ENCODE measurements around the gene PFKFB3. TPM values are rescaled to one million over a fixed set of nuclear protein-coding genes. Genes with fewer than 3 reads are reported as not detected.

PFKFB3 gene
- total and polyA plus RNA-seq, 4 donors: 11.4 to 234 (median 66.3) TPM

DNA sequence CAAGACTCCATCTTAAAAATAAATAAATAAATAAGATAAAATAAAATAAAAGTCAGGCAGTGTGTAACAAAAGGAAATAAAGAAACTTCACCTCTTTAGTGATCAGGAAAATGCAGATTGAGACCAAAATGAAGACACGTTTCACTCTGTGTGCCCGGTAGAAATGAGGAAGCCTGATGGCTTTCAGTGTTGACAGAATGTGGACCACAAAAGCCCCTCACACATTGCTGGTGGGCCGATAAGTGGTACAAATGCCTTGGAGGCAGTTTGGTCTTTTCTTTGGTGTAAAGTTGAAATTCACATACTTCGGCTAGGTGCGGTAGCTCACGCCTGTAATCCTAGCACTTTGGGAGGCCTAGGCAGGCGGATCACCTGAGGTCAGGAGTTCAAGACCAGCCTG lies 44.5 kb upstream of the PFKFB3 start:
- DNase-seq (no peak), ATAC-seq (ENCODE audit: insufficient read depth, low FRiP score) (no peak)
- no peaks in the 10 kb centered on the region for H3K27me3 ChIP-seq (ENCODE audit: control insufficient read depth in 3 of 3, insufficient read depth in 3 of 3, low read length in 2 of 3)
- TF ChIP-seq, protein P1, sequence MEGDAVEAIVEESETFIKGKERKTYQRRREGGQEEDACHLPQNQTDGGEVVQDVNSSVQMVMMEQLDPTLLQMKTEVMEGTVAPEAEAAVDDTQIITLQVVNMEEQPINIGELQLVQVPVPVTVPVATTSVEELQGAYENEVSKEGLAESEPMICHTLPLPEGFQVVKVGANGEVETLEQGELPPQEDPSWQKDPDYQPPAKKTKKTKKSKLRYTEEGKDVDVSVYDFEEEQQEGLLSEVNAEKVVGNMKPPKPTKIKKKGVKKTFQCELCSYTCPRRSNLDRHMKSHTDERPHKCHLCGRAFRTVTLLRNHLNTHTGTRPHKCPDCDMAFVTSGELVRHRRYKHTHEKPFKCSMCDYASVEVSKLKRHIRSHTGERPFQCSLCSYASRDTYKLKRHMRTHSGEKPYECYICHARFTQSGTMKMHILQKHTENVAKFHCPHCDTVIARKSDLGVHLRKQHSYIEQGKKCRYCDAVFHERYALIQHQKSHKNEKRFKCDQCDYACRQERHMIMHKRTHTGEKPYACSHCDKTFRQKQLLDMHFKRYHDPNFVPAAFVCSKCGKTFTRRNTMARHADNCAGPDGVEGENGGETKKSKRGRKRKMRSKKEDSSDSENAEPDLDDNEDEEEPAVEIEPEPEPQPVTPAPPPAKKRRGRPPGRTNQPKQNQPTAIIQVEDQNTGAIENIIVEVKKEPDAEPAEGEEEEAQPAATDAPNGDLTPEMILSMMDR (IDR thresholded peaks at IDR 0.05; ENCODE audit: control extremely low read depth, extremely low read depth): no peak
- no peak overlapping the region for H3K9ac ChIP-seq (ENCODE audit: insufficient read depth in 1 of 2, low read length in 2 of 2)
- 62 to 88% methylated on average over 7 of the region's 7 CpGs for WGBS, 2 donors
- H3K27ac ChIP-seq (ENCODE audit: low read depth in 1 of 2, low read length in 1 of 2): peak overlapping the region in 1 of 2 donors; percentile 31
- H3K4me1 ChIP-seq (ENCODE audit: control insufficient read depth in 5 of 5, insufficient read depth in 5 of 5, low read length in 5 of 5): peaks cover 0 to 7% (median 2%) of the 10 kb centered on the region in 5 donors
- no peaks in the 10 kb centered on the region for H3K36me3 ChIP-seq (ENCODE audit: control insufficient read depth in 4 of 4, insufficient read depth in 4 of 4, low read length in 4 of 4)
- no peaks in the 10 kb centered on the region for H3K9me3 ChIP-seq (ENCODE audit: control insufficient read depth in 4 of 4, insufficient read depth in 3 of 4, low read length in 3 of 4)
- H3K4me3 ChIP-seq: no peak overlapping the region

- no peak overlapping the region for H3K9ac ChIP-seq (ENCODE audit: insufficient read depth in 1 of 2, low read length in 2 of 2)
- H3K4me1 ChIP-seq (ENCODE audit: control insufficient read depth in 5 of 5, insufficient read depth in 5 of 5, low read length in 5 of 5): peaks cover 2 to 18% (median 6%) of the 10 kb centered on the region in 5 donors
- H3K4me3 ChIP-seq: no peak overlapping the region
- TF ChIP-seq, protein P1 (IDR thresholded peaks at IDR 0.05; ENCODE audit: control extremely low read depth, extremely low read depth): no peak
- no peak overlapping the region for H3K27ac ChIP-seq (ENCODE audit: low read depth in 1 of 2, low read length in 1 of 2)
- peaks cover 0 to 6% (median under 1%) of the 10 kb centered on the region in 4 donors for H3K36me3 ChIP-seq (ENCODE audit: control insufficient read depth in 4 of 4, insufficient read depth in 4 of 4, low read length in 4 of 4)
- WGBS, 2 donors: 81 to 88% methylated on average over 3 of the region's 3 CpGs
- no peaks in the 10 kb centered on the region for H3K27me3 ChIP-seq (ENCODE audit: control insufficient read depth in 3 of 3, insufficient read depth in 3 of 3, low read length in 2 of 3)
- ATAC-seq (ENCODE audit: insufficient read depth, low FRiP score) (no peak), DNase-seq (no peak)
- no peaks in the 10 kb centered on the region for H3K9me3 ChIP-seq (ENCODE audit: control insufficient read depth in 4 of 4, insufficient read depth in 3 of 4, low read length in 3 of 4)
Measured at GRCh38 chr10:6161921-6162320, 40.8 kb upstream of the PFKFB3 start.

- peak overlapping the region; percentile 51 to 71 for H3K27ac ChIP-seq (ENCODE audit: low read depth in 1 of 2, low read length in 1 of 2)
- TF ChIP-seq, protein P1 (IDR thresholded peaks at IDR 0.05; ENCODE audit: control extremely low read depth, extremely low read depth): no peak
- no peak for ATAC-seq (ENCODE audit: insufficient read depth, low FRiP score)
- H3K36me3 ChIP-seq (ENCODE audit: control insufficient read depth in 4 of 4, insufficient read depth in 4 of 4, low read length in 4 of 4): peaks cover 0 to 6% (median under 1%) of the 10 kb centered on the region in 4 donors
- peak in 2 of 3 donors; percentile 25 to 54 for DNase-seq
- H3K27me3 ChIP-seq (ENCODE audit: control insufficient read depth in 3 of 3, insufficient read depth in 3 of 3, low read length in 2 of 3): no peaks in the 10 kb centered on the region
- H3K4me3 ChIP-seq: no peak overlapping the region
- WGBS, 2 donors: 58 to 64% methylated on average over 12 of the region's 12 CpGs
- H3K9me3 ChIP-seq (ENCODE audit: control insufficient read depth in 4 of 4, insufficient read depth in 3 of 4, low read length in 3 of 4): no peaks in the 10 kb centered on the region
- H3K9ac ChIP-seq (ENCODE audit: insufficient read depth in 1 of 2, low read length in 2 of 2): no peak overlapping the region
- H3K4me1 ChIP-seq (ENCODE audit: control insufficient read depth in 5 of 5, insufficient read depth in 5 of 5, low read length in 5 of 5): peaks cover 2 to 18% (median 6%) of the 10 kb centered on the region in 5 donors
Measured at GRCh38 chr10:6162589-6163356, 40.0 kb upstream of the PFKFB3 start.
